H1 (cell line): ENCODE data around the gene SMAD7.

Experiments
- BRCA1 ChIP-seq: IDR thresholded peaks from 2 replicates; pipeline ENCODE4 v1.6.1; 2012; ENCODE audit warnings: low read depth, low read length, improper control_type of control experiment
- CEBPB ChIP-seq: IDR thresholded peaks from 2 replicates; pipeline ENCODE4 v1.6.1; 2012; ENCODE audit warnings: low read depth, low read length
- CHD7 ChIP-seq: fragments of 300-600 bp; sonication (generic); IDR thresholded peaks from 2 replicates; pipeline ENCODE4 v1.7.1; 2012; ENCODE audit warnings: low read length, moderate library complexity, mild to moderate bottlenecking, inconsistent platforms; ENCODE audit not compliant: insufficient replicate concordance
- CTCF ChIP-seq, 3 experiments: IDR thresholded peaks; 1 replicate in 2 of 3; 2 replicates in 1 of 3; pipeline versions ENCODE4 v1.5.1 to v1.6.1; 2011; ENCODE audit warnings: low read length in 3 of 3, mild to moderate bottlenecking in 3 of 3, inconsistent platforms in 2 of 3, low read depth in 1 of 3, moderate library complexity in 1 of 3; ENCODE audit not compliant: insufficient read depth in 1 of 3; ENCODE audit errors: control extremely low read depth in 1 of 3
- EZH2 ChIP-seq: fragments of 200-600 bp; sonication (generic); IDR thresholded peaks from 2 replicates; pipeline ENCODE4 v1.7.1; 2012; ENCODE audit warnings: low read depth, mild to moderate bottlenecking, moderate library complexity, low read length, inconsistent platforms; ENCODE audit not compliant: severe bottlenecking
- NRF1 ChIP-seq: IDR thresholded peaks from 2 replicates; pipeline ENCODE4 v1.6.1; 2011; ENCODE audit warnings: mild to moderate bottlenecking, low read depth, low read length, improper control_type of control experiment
- POLR2A ChIP-seq, 2 experiments: IDR thresholded peaks; 1 replicate in 1 of 2; 2 replicates in 1 of 2; pipeline ENCODE4 v1.6.1; 2011; ENCODE audit warnings: low read depth in 2 of 2, low read length in 2 of 2, mild to moderate bottlenecking in 2 of 2; ENCODE audit errors: control extremely low read depth in 1 of 2
- RNF2 ChIP-seq: fragments of 200-900, 300-1000 bp; sonication (generic); IDR thresholded peaks from 2 replicates; pipeline ENCODE4 v1.7.1; 2016; ENCODE audit warnings: borderline replicate concordance, low read depth, mild to moderate bottlenecking, antibody characterized with exemption, low read length; ENCODE audit not compliant: poor library complexity, severe bottlenecking; ENCODE audit errors: missing control alignments
- SIX5 ChIP-seq: IDR thresholded peaks from 2 replicates; pipeline ENCODE4 v1.6.1; 2011; ENCODE audit warnings: mild to moderate bottlenecking, low read depth, low read length
- TAF1 ChIP-seq: IDR thresholded peaks from 2 replicates; pipeline ENCODE4 v1.6.1; 2011; ENCODE audit warnings: mild to moderate bottlenecking, low read depth, low read length
- USF2 ChIP-seq: IDR thresholded peaks from 2 replicates; pipeline ENCODE4 v1.6.1; 2011; ENCODE audit warnings: low read length, improper control_type of control experiment
- YY1 ChIP-seq: IDR thresholded peaks from 2 replicates; pipeline ENCODE4 v1.6.1; 2011; ENCODE audit warnings: low read depth, mild to moderate bottlenecking, low read length

GRCh38 chr18:48986851-48987761 lies 36.3 kb upstream of the SMAD7 start:
- TF ChIP-seq EZH2, result no peak
- no peak for TF ChIP-seq CTCF (IDR thresholded peaks at IDR 0.05; ENCODE audit: control extremely low read depth in 1 of 3, insufficient read depth in 1 of 3, low read depth in 1 of 3, low read length in 3 of 3)
- no peak for TF ChIP-seq BRCA1
- TF ChIP-seq SIX5, result no peak
- no peak for TF ChIP-seq NRF1
- TF ChIP-seq USF2, result no peak
- TF ChIP-seq YY1, result 0 out of 2 replicates have a peak, but pooled peaks have one; percentile 18
- TF ChIP-seq CEBPB, result no peak
- TF ChIP-seq CHD7, result no peak
- TF ChIP-seq POLR2A (IDR thresholded peaks at IDR 0.05; ENCODE audit: control extremely low read depth in 1 of 2, low read depth in 2 of 2, low read length in 2 of 2), result no peak
- no peak for TF ChIP-seq TAF1
- TF ChIP-seq RNF2, result no peak
